ENCODE measurements around the gene ZNF668. TPM values are rescaled to one million over a fixed set of nuclear protein-coding genes. Genes with fewer than 3 reads are reported as not detected.

ZNF668 gene
- total and polyA plus RNA-seq, 4 donors: 6.0 to 10.3 (median 7.0) TPM

- peak; percentile 96 for DNase-seq
- H3K27me3 ChIP-seq (ENCODE audit: control insufficient read depth in 1 of 2, insufficient read depth in 2 of 2, low read length in 1 of 2): no peaks in the 10 kb centered on the region
- H3K9me3 ChIP-seq (ENCODE audit: control insufficient read depth, low read length): no peaks in the 10 kb centered on the region
- ATAC-seq (ENCODE audit: low FRiP score): peak; percentile 90
- H3K36me3 ChIP-seq (ENCODE audit: control insufficient read depth in 1 of 2, insufficient read depth in 2 of 2, low read length in 1 of 2): peaks cover 0 to 5% of the 10 kb centered on the region in 2 donors
- H3K4me1 ChIP-seq (ENCODE audit: control insufficient read depth in 1 of 2, insufficient read depth in 2 of 2, low read length in 2 of 2): peaks cover 0 to 1% of the 10 kb centered on the region in 2 donors
- WGBS, 2 donors: 1% methylated on average over 47 of the region's 47 CpGs
- intact Hi-C loops (cut with DNase I): loop anchor here (2.0 to 5.0 kb wide), 4 partner anchors 37 to 423 kb away; partner anchors contain the start of genes ARMC5 (in 1 of the 2), ZNF646 (in 1 of the 2) and ZNF668 (in 1 of the 2)
- H3K4me3 ChIP-seq (ENCODE audit: low read length in 2 of 2): peak overlapping the region; percentile 76 to 89
- peak overlapping the region in 1 of 2 donors; percentile 41 for H3K27ac ChIP-seq (ENCODE audit: low read depth in 1 of 2, low read length in 2 of 2)
These were observed 40.1 kb downstream of the ZNF668 start for GRCh38 chr16:31033709-31034492.

GRCh38 chr16:31032736-31033708 lies 41.0 kb downstream of the ZNF668 start, which contains the start of gene STX4:
STX4 (plus strand) TSS chr16:31033558; CDS start chr16:31033806, 248 bp downstream.
- peak; percentile 99 to 100 for DNase-seq
- peak; percentile 96 for ATAC-seq (ENCODE audit: low FRiP score)
- Histone ChIP-seq H3K4me1 (ENCODE audit: control insufficient read depth in 1 of 2, insufficient read depth in 2 of 2, low read length in 2 of 2) (peaks cover 0 to 1% of the 10 kb centered on the region in 2 donors), H3K9me3 (ENCODE audit: control insufficient read depth, low read length) (no peaks in the 10 kb centered on the region), H3K27me3 (ENCODE audit: control insufficient read depth in 1 of 2, insufficient read depth in 2 of 2, low read length in 1 of 2) (no peaks in the 10 kb centered on the region), H3K4me3 (ENCODE audit: low read length in 2 of 2) (peak within 1 kb of the TSS; percentile 76 to 89), H3K27ac (ENCODE audit: low read depth in 1 of 2, low read length in 2 of 2) (peak within 1 kb of the TSS; percentile 6 to 83), H3K36me3 (ENCODE audit: control insufficient read depth in 1 of 2, insufficient read depth in 2 of 2, low read length in 1 of 2) (no peaks in the 10 kb centered on the region)
- 1% methylated on average over 74 to 75 of the region's 75 CpGs for WGBS, 2 donors
- intact Hi-C loops (cut with DNase I): loop anchor here in 1 of 2 donors (2.0 to 5.0 kb wide), 3 partner anchors 36 to 424 kb away; partner anchors contain the start of genes ARMC5, ZNF646 and ZNF668

DNA sequence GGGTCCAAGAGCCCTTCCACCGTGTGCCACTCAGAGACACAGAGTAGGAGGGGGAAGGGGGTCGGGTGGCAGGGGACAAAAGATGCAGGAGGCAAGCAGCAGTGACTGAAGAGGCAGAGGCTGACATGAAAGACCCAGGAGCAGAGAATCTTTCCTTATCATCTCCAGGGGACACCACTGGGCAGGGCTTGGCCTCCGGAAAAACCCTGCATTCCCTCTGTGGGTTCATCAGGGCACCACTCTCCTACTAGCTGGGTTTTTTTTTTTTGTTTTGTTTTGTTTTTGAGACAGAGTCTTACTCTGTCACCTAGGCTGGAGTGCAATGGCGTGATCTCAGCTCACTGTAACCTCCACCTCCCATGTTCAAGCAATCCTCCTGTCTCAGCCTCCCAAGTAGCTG lies 42.8 kb downstream of the ZNF668 start:
- H3K36me3 ChIP-seq (ENCODE audit: control insufficient read depth in 1 of 2, insufficient read depth in 2 of 2, low read length in 1 of 2): no peaks in the 10 kb centered on the region
- intact Hi-C loops (cut with DNase I): loop anchor here in 1 of 2 donors (5.0 kb wide), 2 partner anchors 41 to 426 kb away; partner anchors contain the start of genes ARMC5, ZNF646 and ZNF668
- H3K27me3 ChIP-seq (ENCODE audit: control insufficient read depth in 1 of 2, insufficient read depth in 2 of 2, low read length in 1 of 2): no peaks in the 10 kb centered on the region
- H3K4me3 ChIP-seq (ENCODE audit: low read length in 2 of 2): no peak overlapping the region
- H3K4me1 ChIP-seq (ENCODE audit: control insufficient read depth in 1 of 2, insufficient read depth in 2 of 2, low read length in 2 of 2): peaks cover 0 to 1% of the 10 kb centered on the region in 2 donors
- no peak overlapping the region for H3K27ac ChIP-seq (ENCODE audit: low read depth in 1 of 2, low read length in 2 of 2)
- ATAC-seq (ENCODE audit: low FRiP score): no peak
- WGBS, 2 donors: 82 to 86% methylated on average over 4 of the region's 4 CpGs
- DNase-seq: no peak
- H3K9me3 ChIP-seq (ENCODE audit: control insufficient read depth, low read length): no peaks in the 10 kb centered on the region

DNA sequence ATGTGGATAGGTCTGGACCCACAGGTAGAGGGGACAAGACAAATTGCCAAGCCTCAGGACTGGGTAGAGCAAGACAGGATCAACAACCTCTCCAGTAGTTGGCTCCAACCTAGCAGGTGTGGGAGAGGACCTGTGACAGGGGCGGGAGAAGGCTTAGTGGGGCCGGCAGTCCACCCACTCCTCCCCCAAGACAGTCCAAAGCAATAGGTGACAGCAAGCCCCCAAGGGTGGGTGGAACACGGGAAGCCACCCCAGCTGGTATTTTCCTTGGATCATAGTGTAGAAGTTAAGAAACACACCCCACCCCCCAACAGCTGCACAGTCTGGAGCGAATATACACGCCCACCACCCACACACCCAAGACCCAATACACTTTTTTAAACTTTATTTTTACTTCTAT lies 44.8 kb downstream of the ZNF668 start:
- H3K36me3 ChIP-seq (ENCODE audit: control insufficient read depth in 1 of 2, insufficient read depth in 2 of 2, low read length in 1 of 2): no peaks in the 10 kb centered on the region
- DNase-seq: no peak
- no peak overlapping the region for H3K27ac ChIP-seq (ENCODE audit: low read depth in 1 of 2, low read length in 2 of 2)
- peaks cover 0 to 1% of the 10 kb centered on the region in 2 donors for H3K4me1 ChIP-seq (ENCODE audit: control insufficient read depth in 1 of 2, insufficient read depth in 2 of 2, low read length in 2 of 2)
- 70 to 74% methylated on average over 5 of the region's 5 CpGs for WGBS, 2 donors
- ATAC-seq (ENCODE audit: low FRiP score): no peak
- H3K4me3 ChIP-seq (ENCODE audit: low read length in 2 of 2): no peak overlapping the region
- no peaks in the 10 kb centered on the region for H3K27me3 ChIP-seq (ENCODE audit: control insufficient read depth in 1 of 2, insufficient read depth in 2 of 2, low read length in 1 of 2)
- no peaks in the 10 kb centered on the region for H3K9me3 ChIP-seq (ENCODE audit: control insufficient read depth, low read length)
- intact Hi-C loops (cut with DNase I): no loop called here

- Histone ChIP-seq H3K36me3 (ENCODE audit: control insufficient read depth in 1 of 2, insufficient read depth in 2 of 2, low read length in 1 of 2) (no peaks in the 10 kb centered on the region), H3K4me3 (ENCODE audit: low read length in 2 of 2) (no peak overlapping the region), H3K4me1 (ENCODE audit: control insufficient read depth in 1 of 2, insufficient read depth in 2 of 2, low read length in 2 of 2) (no peaks in the 10 kb centered on the region), H3K9me3 (ENCODE audit: control insufficient read depth, low read length) (no peaks in the 10 kb centered on the region), H3K27me3 (ENCODE audit: control insufficient read depth in 1 of 2, insufficient read depth in 2 of 2, low read length in 1 of 2) (no peaks in the 10 kb centered on the region), H3K27ac (ENCODE audit: low read depth in 1 of 2, low read length in 2 of 2) (no peak overlapping the region)
- DNase-seq (no peak), ATAC-seq (ENCODE audit: low FRiP score) (no peak)
- intact Hi-C loops (cut with DNase I): no loop called here
- 79 to 80% methylated on average over 5 of the region's 5 CpGs for WGBS, 2 donors
These were observed 48.7 kb downstream of the ZNF668 start for GRCh38 chr16:31025339-31025738.

DNA sequence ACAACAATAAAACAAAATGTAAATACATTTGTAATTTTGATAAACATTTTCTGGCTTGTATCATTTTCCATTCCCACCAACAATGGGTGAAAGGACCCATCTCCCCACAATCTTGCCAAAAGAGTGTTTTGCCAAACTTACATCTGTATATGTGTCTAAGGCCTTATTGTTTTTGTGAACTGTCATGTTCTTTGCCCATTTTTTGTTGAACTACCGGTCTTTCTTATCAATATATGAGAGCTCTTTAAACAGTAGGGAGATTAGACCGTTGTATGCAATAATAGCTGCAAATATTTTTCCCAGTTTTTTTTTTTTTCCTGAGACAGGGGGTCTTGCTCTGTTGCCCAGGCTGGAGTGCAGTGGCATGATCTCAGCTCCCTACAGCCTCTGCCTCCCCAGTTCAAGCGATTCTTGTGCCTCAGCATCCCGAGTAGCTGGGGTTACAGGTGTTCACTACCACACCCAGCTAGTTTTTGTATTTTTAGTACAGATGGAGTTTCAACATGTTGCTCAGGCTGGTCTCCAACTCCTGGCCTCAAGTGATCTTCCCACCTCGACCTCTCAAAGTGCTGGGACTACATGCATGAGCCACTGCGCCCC lies 50.3 kb downstream of the ZNF668 start:
- Histone ChIP-seq H3K9me3 (ENCODE audit: control insufficient read depth, low read length) (no peaks in the 10 kb centered on the region), H3K27me3 (ENCODE audit: control insufficient read depth in 1 of 2, insufficient read depth in 2 of 2, low read length in 1 of 2) (no peaks in the 10 kb centered on the region), H3K4me1 (ENCODE audit: control insufficient read depth in 1 of 2, insufficient read depth in 2 of 2, low read length in 2 of 2) (no peaks in the 10 kb centered on the region), H3K36me3 (ENCODE audit: control insufficient read depth in 1 of 2, insufficient read depth in 2 of 2, low read length in 1 of 2) (no peaks in the 10 kb centered on the region), H3K27ac (ENCODE audit: low read depth in 1 of 2, low read length in 2 of 2) (no peak overlapping the region), H3K4me3 (ENCODE audit: low read length in 2 of 2) (no peak overlapping the region)
- DNase-seq: no peak
- intact Hi-C loops (cut with DNase I): no loop called here
- ATAC-seq (ENCODE audit: low FRiP score): no peak
- WGBS, 2 donors: 66 to 70% methylated on average over 6 of the region's 6 CpGs

DNA sequence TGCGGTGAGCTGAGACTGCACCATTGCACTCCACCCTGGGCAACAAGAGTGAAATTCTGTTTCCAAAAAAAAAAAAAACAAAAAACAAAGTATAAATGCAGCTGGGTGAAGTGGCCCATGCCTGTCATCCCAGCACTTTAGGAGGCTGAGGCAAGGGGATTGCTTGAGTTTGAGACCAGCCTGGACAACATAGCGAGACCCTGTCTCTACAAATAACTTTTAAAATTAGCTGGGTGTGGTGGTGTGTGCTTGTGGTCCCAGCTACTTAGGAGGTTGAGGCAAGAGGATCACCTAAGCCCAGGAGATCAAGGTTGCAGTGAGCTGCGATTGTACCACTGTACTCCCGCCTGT lies 50.8 kb downstream of the ZNF668 start:
- H3K4me1 ChIP-seq (ENCODE audit: control insufficient read depth in 1 of 2, insufficient read depth in 2 of 2, low read length in 2 of 2): no peaks in the 10 kb centered on the region
- DNase-seq (no peak), ATAC-seq (ENCODE audit: low FRiP score) (no peak)
- H3K27me3 ChIP-seq (ENCODE audit: control insufficient read depth in 1 of 2, insufficient read depth in 2 of 2, low read length in 1 of 2): no peaks in the 10 kb centered on the region
- H3K36me3 ChIP-seq (ENCODE audit: control insufficient read depth in 1 of 2, insufficient read depth in 2 of 2, low read length in 1 of 2): no peaks in the 10 kb centered on the region
- H3K4me3 ChIP-seq (ENCODE audit: low read length in 2 of 2): no peak overlapping the region
- no peaks in the 10 kb centered on the region for H3K9me3 ChIP-seq (ENCODE audit: control insufficient read depth, low read length)
- WGBS, 2 donors: 94 to 96% methylated on average over 4 of the region's 4 CpGs
- intact Hi-C loops (cut with DNase I): no loop called here
- H3K27ac ChIP-seq (ENCODE audit: low read depth in 1 of 2, low read length in 2 of 2): no peak overlapping the region

GRCh38 chr16:31022544-31023251 lies 51.3 kb downstream of the ZNF668 start:
- H3K4me1 ChIP-seq (ENCODE audit: control insufficient read depth in 1 of 2, insufficient read depth in 2 of 2, low read length in 2 of 2): no peaks in the 10 kb centered on the region
- intact Hi-C loops (cut with DNase I): no loop called here
- H3K36me3 ChIP-seq (ENCODE audit: control insufficient read depth in 1 of 2, insufficient read depth in 2 of 2, low read length in 1 of 2): no peaks in the 10 kb centered on the region
- no peak for ATAC-seq (ENCODE audit: low FRiP score)
- no peak for DNase-seq
- no peak overlapping the region for H3K4me3 ChIP-seq (ENCODE audit: low read length in 2 of 2)
- H3K27me3 ChIP-seq (ENCODE audit: control insufficient read depth in 1 of 2, insufficient read depth in 2 of 2, low read length in 1 of 2): no peaks in the 10 kb centered on the region
- no peak overlapping the region for H3K27ac ChIP-seq (ENCODE audit: low read depth in 1 of 2, low read length in 2 of 2)
- WGBS, 2 donors: 85 to 89% methylated on average over 12 of the region's 12 CpGs
- no peaks in the 10 kb centered on the region for H3K9me3 ChIP-seq (ENCODE audit: control insufficient read depth, low read length)

All from aorta (tissue), 5 donors.